Heart right ventricle (tissue), 16 donors: ENCODE measurements around the gene GPATCH8. TPM values are rescaled to one million over a fixed set of nuclear protein-coding genes. Genes with fewer than 3 reads are reported as not detected.
A peak's percentile ranks its signal among the peaks of the same experiment; 100 is the strongest.

ENCODE experiments used
- ATAC-seq, 8 donors: fragments of 200-7000 bp; cut with Tn5 transposase; one replicate each; pipeline ENCODE4 v1.9.1; 2020; ENCODE audit warnings: mild to moderate bottlenecking in 8 of 8, moderate library complexity in 8 of 8, moderate number of reproducible peaks in 1 of 8
- DNase-seq, 2 donors: peaks; one replicate each; pipeline ENCODE4 v3.0.0-alpha.2; 2020
- H3K27ac ChIP-seq, 10 donors: fragments of 200-600 bp; sonication (generic) in 2 of 10; one replicate each; pipeline versions ENCODE4 v1.5.0 to v1.8.0; 2020 to 2022; ENCODE audit warnings: mild to moderate bottlenecking in 3 of 10
- H3K27me3 ChIP-seq, 7 donors: fragments of 200-600 bp; one replicate each; pipeline ENCODE4 v1.8.0; 2021 to 2022; ENCODE audit warnings: mild to moderate bottlenecking in 2 of 7
- H3K36me3 ChIP-seq, 9 donors: fragments of 200-600 bp; sonication (generic) in 1 of 9; one replicate each; pipeline versions ENCODE4 v1.5.0 to v1.8.0; 2020 to 2022; ENCODE audit warnings: mild to moderate bottlenecking in 2 of 9
- H3K4me1 ChIP-seq, 9 donors: fragments of 200-600 bp; sonication (generic) in 1 of 9; one replicate each; pipeline versions ENCODE4 v1.5.0 to v1.8.0; 2020 to 2022; ENCODE audit warnings: mild to moderate bottlenecking in 4 of 9
- H3K4me3 ChIP-seq, 10 donors: fragments of 200-600 bp; sonication (generic) in 2 of 10; one replicate each; pipeline versions ENCODE4 v1.5.0 to v1.8.0; 2020 to 2022; ENCODE audit warnings: mild to moderate bottlenecking in 7 of 10, moderate library complexity in 2 of 10
- H3K9me3 ChIP-seq, 11 donors: fragments of 200-600 bp in 10 of 11; sonication (generic) in 2 of 11; one replicate each; pipeline versions ENCODE4 v1.5.0 to v1.8.0; 2013 to 2022; ENCODE audit warnings: mild to moderate bottlenecking in 2 of 11, control low read depth in 1 of 11, moderate library complexity in 1 of 11
- CTCF ChIP-seq, 9 donors: fragments of 200-600 bp; sonication (generic) in 2 of 9; IDR thresholded peaks; one replicate each; pipeline versions ENCODE4 v1.5.0 to v1.8.0; 2021 to 2022; ENCODE audit warnings: antibody characterized with exemption in 9 of 9, mild to moderate bottlenecking in 5 of 9, moderate library complexity in 1 of 9
- WGBS, 2 donors: extraction: QIAGEN DNeasy Blood & Tissue Kit; methylation state at CpG; one replicate each; pipeline ENCODE4 v1.1.7; 2013; ENCODE audit warnings: inconsistent platforms in 1 of 2; 5-methylcytosine and 5-hydroxymethylcytosine counted together
- intact Hi-C, 10 donors: fragments of 100-400 bp; cut with DNase I; formaldehyde crosslinking; loops; one replicate each; pipeline versions ENCODE4 v1.11.1 to v1.14.2; 2022
- polyA plus RNA-seq, 2 donors: library from polyadenylated mRNA; stranded (reverse); fragments of 200-250 nt; gene quantifications; one replicate each; pipeline ENCODE4 v1.2.3, GENCODE V29; 2013
- total RNA-seq, 10 donors: library from RNA; stranded (reverse); fragmentation: NEBNext Ultra II Directional in 3 of 10; extraction: Animal tissue kit (Norgen Biotek cat#: 25700) in 3 of 10; gene quantifications; one replicate each; pipeline versions ENCODE4 v1.2.1 to v1.2.4, GENCODE V29; 2021 to 2023
- donor health status: Arrhythmogenic right ventricular cardiomyopathy.
- donor health status: ischemic (EF 13 %, LVEDD 7.1; RV severe dilation, severe dysfunction).
- donor health status: healthy with polysubstance abuse.
- donor health status: DM: no; HTN: yes; CAD: no.
- donor health status: DM: no; HTN: no; CAD: no.
- donor health status: ischemic (EF 25% LVEDD 6.9; RV normal size, moderate dysfunction).
- donor health status: ischemic (EF 25% LVEDD 5.7; RV mildly dilated, moderate dysfunction).
- donor health status: healthy.
- donor health status: DM: yes; HTN: yes; CAD: no.
- donor health status: Ischemic cardiomyopathy.
- donor health status: ischemic (EF 35%, LVEDD 5.7; RV mildly dilated, moderate dysfunction).
- donor health status: nonischemic (EF 11% LVEDD 7.7; RV severe dilation, severe dysfunction).
- donor health status: DM: yes; HTN: yes; CAD: no.
- donor health status: PGD.
- donor health status: ischemic (EF 29% LVEDD 5.4; RV normal size, mild dysfunction).
- donor health status: nonischemic (EF 23%, LVEDD 6.1; RV moderate dilation, normal function).

The GPATCH8 gene
- total and polyA plus RNA-seq, 12 donors: 5.8 to 25.1 (median 22.0) TPM

DNA sequence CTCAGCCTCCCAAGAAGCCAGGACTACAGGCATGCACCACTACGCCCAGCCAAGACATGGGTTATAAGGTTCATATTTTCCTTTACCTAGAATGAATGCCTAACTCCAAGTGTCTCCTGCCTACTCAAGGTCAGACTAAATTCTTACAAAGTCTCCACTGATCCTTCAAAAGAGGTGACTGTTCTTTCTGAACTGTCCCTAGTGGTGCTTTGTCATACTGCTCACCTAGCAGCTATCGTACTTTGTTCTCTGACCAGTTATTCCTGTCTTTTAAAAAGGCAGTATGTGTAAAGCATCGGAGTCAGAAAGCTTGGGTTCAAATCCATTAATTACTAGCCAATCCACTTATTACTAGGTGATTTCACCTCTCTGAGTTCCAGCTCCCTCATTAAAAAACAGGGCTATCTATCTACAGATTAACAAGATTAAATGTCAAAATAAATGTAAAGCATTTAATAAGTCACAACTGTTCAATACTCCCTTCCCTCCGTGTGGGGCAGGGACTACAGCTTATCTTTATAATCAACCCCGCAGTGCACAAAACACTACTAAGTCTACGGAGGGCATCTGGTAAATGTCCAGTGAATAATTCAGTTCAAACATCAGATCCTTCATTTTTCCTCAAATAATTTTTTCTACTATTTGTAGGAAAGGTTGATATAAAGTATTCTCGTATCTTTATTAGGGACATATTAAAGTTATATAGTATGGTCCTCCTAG is 93.7 kb downstream of the GPATCH8 start:
- intact Hi-C loops: loop anchor here in 2 of 10 donors (10.0 kb wide), 1 partner anchor 115 kb away; no protein-coding TSS in a partner anchor
- Histone ChIP-seq H3K4me1 (no peaks in the 10 kb centered on the region), H3K27ac (no peak overlapping the region), H3K4me3 (no peak overlapping the region), H3K36me3 (peaks cover 0 to 53% (median 11%) of the 10 kb centered on the region in 9 donors), H3K27me3 (no peaks in the 10 kb centered on the region), H3K9me3 (no peaks in the 10 kb centered on the region)
- DNase-seq (no peak), ATAC-seq (no peak)
- 87 to 88% methylated on average over 7 of the region's 7 CpGs for WGBS, 2 donors
- TF ChIP-seq CTCF (IDR thresholded peaks at IDR 0.05): no peak

DNA sequence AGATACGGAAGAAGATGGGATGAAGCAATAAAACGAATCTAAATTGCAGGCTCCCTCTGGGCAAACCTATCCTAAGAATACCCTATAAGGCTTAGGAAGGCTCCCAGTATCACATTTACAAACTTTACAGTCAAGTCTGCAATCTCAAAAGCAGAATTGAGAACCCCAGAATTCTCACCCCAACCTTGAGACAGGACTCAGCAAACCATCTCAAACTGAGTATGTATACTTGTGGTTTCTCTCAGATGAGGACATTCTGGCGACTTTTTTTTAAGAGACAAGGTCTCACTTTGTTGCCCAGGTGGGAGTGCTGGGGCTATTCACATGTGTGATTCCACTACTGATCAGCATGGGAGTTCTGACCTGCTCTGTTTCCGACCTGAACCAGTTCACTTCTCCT is 94.4 kb downstream of the GPATCH8 start:
- intact Hi-C loops: loop anchor here in 2 of 10 donors (10.0 kb wide), 1 partner anchor 116 kb away; no protein-coding TSS in a partner anchor
- 97 to 98% methylated on average over 4 of the region's 4 CpGs for WGBS, 2 donors
- no peak for ATAC-seq

GRCh38 chr17:44402564-44403172 is 100.5 kb downstream of the GPATCH8 start:
- H3K9me3 ChIP-seq: no peaks in the 10 kb centered on the region
- no peak for ATAC-seq
- no peak overlapping the region for H3K27ac ChIP-seq
- H3K4me1 ChIP-seq: no peaks in the 10 kb centered on the region
- TF ChIP-seq CTCF (IDR thresholded peaks at IDR 0.05): no peak
- intact Hi-C loops: loop anchor here in 3 of 10 donors (5.0 to 10.0 kb wide), 2 partner anchors 120 to 122 kb away; no protein-coding TSS in a partner anchor
- no peak for DNase-seq
- H3K4me3 ChIP-seq: no peak overlapping the region
- peaks cover 0 to 94% (median 52%) of the 10 kb centered on the region in 9 donors for H3K36me3 ChIP-seq
- 95 to 96% methylated on average over 5 of the region's 5 CpGs for WGBS, 2 donors
- no peaks in the 10 kb centered on the region for H3K27me3 ChIP-seq

More for the DNA sequence above, 94.4 kb downstream of the GPATCH8 start:
- Histone ChIP-seq H3K27ac (no peak overlapping the region), H3K4me3 (no peak overlapping the region), H3K27me3 (no peaks in the 10 kb centered on the region), H3K9me3 (no peaks in the 10 kb centered on the region), H3K4me1 (no peaks in the 10 kb centered on the region), H3K36me3 (peaks cover 0 to 55% (median 16%) of the 10 kb centered on the region in 9 donors)
- no peak for DNase-seq
- no peak for TF ChIP-seq CTCF (IDR thresholded peaks at IDR 0.05)

DNA sequence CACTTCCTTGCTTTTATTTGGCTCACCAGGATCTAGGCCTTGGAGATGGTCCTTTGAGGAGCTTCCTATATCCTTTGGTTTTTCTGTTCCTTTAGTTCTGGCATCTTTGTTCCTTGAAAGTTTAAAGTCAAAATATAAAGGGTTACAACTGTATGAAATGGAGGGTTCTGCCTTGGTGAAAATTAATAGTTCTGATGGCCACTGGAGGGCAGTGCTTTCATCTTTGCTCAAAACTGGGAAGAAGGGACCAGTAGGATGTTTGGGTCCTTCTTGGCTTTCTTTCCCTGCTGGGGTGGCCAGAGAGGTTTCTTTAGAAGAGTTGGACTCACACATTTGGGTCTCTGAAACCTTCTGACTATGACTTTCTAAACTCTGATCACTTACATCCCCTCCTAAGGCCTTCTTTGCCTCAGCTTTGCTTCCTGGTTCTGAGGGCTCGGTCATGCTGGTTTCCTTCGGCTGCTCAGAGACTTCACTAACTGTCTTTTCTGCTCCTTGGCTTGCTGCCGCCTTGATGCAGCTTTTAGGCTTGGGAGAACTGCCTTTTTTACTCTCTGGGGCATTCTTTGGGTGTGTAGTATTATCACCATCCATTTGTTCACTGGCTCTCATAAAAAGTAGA is 102.9 kb downstream of the GPATCH8 start:
- TF ChIP-seq CTCF (IDR thresholded peaks at IDR 0.05): peak in 7 of 9 donors; percentile 29 to 51 (median 43)
- 86 to 89% methylated on average over 3 of the region's 3 CpGs for WGBS, 2 donors
- no peaks in the 10 kb centered on the region for H3K9me3 ChIP-seq
- intact Hi-C loops: loop anchor here in 4 of 10 donors (2.0 to 10.0 kb wide), 3 partner anchors 122 to 124 kb away; no protein-coding TSS in a partner anchor
- no peaks in the 10 kb centered on the region for H3K27me3 ChIP-seq
- ATAC-seq (peak in 1 of 8 donors; percentile 40), DNase-seq (no peak)
- H3K27ac ChIP-seq: no peak overlapping the region
- H3K36me3 ChIP-seq: peaks cover 0 to 98% (median 47%) of the 10 kb centered on the region in 9 donors
- no peak overlapping the region for H3K4me3 ChIP-seq
- H3K4me1 ChIP-seq: no peaks in the 10 kb centered on the region
